A172 (cell line): ENCODE data around the gene UPF1. TPM values are rescaled to one million over a fixed set of nuclear protein-coding genes. Genes with fewer than 3 reads are reported as not detected.

ENCODE experiments used
- total RNA-seq: library from RNA; depleted of rRNA; stranded (reverse); fragments of >200 nt; shearing (Covaris generic); gene quantifications from 2 replicates; pipeline ENCODE4 v1.2.3, GENCODE V29; 2014; rRNA removed

Gene UPF1
- total RNA-seq, 1 experiment from 2014 or later, result 40.3 TPM

Other genes starting within 250 kb of the UPF1 start
- gene REX1BD, start 243.2 kb upstream of the UPF1 start, total RNA-seq, result 122 and 137 TPM in 2 replicates
- gene CRLF1, start 225.2 kb upstream of the UPF1 start, total RNA-seq, result 29.3 and 55.9 TPM in 2 replicates
- gene TMEM59L, start 219.1 kb upstream of the UPF1 start, total RNA-seq, result 5.2 and 5.4 TPM in 2 replicates
- 2.5 and 5.3 TPM in 2 replicates for gene KLHL26, start 194.9 kb upstream of the UPF1 start, total RNA-seq
- gene CRTC1, start 148.3 kb upstream of the UPF1 start, total RNA-seq, result 0.98 and 1.4 TPM in 2 replicates
- not detected in 2 replicates for gene COMP, start 40.7 kb upstream of the UPF1 start, total RNA-seq
- 3.1 and 5.3 TPM in 2 replicates for gene CERS1, start 64.2 kb downstream of the UPF1 start, total RNA-seq
- 429 and 452 TPM in 2 replicates for gene COPE, start 87.4 kb downstream of the UPF1 start, total RNA-seq
- gene DDX49, start 87.8 kb downstream of the UPF1 start, total RNA-seq, result 65.7 and 73.6 TPM in 2 replicates
- gene HOMER3, start 109.3 kb downstream of the UPF1 start, total RNA-seq, result 104 and 143 TPM in 2 replicates
- gene SUGP2, start 201.6 kb downstream of the UPF1 start, total RNA-seq, result 47.7 and 48.9 TPM in 2 replicates
- 77.1 and 79.5 TPM in 2 replicates for gene ARMC6, start 201.6 kb downstream of the UPF1 start, total RNA-seq
- 4.0 and 5.0 TPM in 2 replicates for gene SLC25A42, start 232.0 kb downstream of the UPF1 start, total RNA-seq